Fibroblast of skin of right quadriceps (primary cell): ENCODE data around the gene ANKRD29.
A peak's percentile ranks its signal among the peaks of the same experiment; 100 is the strongest.

ENCODE experiments used
- DNase-seq: peaks from one replicate; pipeline ENCODE4 v3.0.0-alpha.2; 2013

ANKRD29 gene

DNA sequence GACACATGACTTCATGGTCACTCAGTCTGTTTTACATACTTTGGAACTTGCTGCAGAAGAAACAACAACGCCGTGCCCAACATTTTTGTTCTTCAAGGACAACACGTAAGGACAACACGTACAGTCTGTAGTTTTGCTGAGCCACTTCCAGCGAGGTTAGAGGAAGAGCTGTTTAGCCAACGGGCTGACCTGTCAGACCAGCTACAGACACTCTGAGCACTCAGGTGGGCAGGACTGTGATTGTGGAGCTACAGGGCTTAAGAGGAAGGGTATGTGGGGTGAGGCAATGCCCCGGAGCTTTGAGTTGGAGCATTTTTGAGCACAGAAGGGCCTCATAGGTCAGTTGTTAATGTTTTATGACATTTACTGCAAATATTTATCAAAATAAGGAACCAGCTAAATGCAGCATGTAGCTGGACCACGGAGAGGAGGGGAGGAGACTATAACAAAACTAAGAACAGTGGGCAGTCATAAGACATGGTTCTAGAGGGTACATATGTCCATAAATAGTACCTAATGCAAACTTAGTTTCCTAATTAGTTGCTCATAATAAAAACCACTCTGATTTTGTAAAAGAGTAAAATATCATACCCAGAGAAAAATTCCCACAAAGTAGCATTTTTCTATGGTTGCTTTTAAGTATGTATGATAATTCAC lies 50.1 kb downstream of the ANKRD29 start:
- no peak for DNase-seq

GRCh38 chr18:23609390-23610023 lies 53.2 kb downstream of the ANKRD29 start:
- DNase-seq = no peak

DNA sequence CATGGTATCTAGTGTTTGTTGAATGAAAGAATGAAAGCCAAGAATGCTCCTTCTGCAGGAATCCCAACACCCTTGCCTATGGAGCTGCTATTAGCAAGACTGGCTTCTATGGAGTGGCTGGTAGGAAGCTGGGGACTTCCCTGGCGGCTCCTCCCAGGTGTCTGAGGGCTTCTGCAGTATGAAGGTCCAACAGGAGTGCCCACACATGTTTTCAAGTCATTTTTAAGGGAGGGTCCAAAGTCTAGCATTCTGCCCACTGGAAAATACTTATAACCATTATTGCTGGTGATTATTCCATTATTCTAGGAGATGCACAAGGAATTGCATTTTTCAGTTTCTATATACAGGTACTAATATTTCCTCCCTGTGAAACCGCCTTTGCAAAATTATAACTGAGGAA lies 54.5 kb downstream of the ANKRD29 start:
- no peak for DNase-seq

- no peak for DNase-seq
Observed at GRCh38 chr18:23605941-23606340, 56.8 kb downstream of the ANKRD29 start.

- DNase-seq = no peak
Observed at GRCh38 chr18:23599809-23600208, 62.9 kb downstream of the ANKRD29 start.

GRCh38 chr18:23596183-23596582 lies 66.5 kb downstream of the ANKRD29 start:
- DNase-seq = no peak

- DNase-seq = no peak
Observed at GRCh38 chr18:23595591-23595990, 67.1 kb downstream of the ANKRD29 start.

DNA sequence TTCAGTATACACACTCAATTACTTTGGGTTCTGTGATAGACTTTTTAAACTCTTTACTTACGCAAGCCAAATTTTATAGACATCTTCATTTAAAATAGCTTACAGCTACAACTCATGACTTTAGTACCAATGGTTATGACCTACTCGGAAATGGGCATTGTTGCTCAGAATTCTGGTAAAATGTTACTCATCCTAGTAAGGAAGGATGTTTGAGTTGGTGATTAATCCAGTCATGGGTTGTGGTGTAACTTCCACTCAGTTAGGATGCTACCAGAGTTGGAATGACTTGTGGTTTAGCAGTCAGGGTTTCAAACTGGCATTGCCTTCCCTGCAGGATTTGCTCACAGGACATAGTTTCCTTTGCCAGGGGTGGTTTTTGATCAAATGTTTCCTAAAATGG lies 69.0 kb downstream of the ANKRD29 start:
- DNase-seq = peak; percentile 85

DNA sequence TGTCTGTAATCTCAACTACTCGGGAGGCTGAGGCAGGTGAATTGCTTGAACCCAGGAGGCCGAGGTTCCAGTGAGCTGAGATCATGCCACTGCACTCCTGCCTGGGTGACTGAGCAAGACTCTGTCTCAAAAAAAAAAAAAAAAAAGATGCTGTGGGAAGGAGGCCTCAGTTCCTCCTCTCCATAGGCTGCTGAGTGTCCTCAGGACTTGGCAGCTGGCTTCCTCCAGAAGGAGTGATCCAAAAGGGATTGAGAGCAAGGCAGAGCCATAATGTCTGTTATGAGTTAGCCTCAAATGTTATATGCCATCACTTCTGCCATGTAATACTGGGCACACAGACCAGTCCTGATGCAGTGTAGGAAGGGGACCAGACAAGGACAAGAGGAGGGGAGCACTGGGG lies 69.8 kb downstream of the ANKRD29 start:
- no peak for DNase-seq

DNA sequence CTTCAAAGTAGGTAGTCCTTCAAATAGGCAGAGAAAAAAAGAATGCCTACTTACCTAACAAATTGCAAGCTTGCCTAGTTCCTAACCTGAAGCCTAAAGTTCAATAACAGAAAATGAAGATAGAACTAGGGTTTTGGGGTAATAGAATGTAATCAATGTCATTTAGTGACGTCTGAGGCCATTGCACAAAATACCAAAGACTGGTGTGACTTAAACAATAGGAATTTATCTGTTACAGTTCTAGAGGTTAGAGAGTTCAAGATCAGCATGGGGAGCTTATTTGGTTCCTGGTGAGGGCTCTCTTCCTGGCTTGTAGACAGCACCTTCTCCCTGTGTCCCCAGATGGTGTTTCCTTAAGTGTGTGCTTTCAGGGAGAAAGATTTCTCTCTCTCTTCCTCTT lies 71.7 kb downstream of the ANKRD29 start:
- DNase-seq = peak; percentile 62

- DNase-seq = peak; percentile 53
Observed at GRCh38 chr18:23588836-23589560, 73.7 kb downstream of the ANKRD29 start.

- no peak for DNase-seq
Observed at GRCh38 chr18:23587220-23587642, 75.5 kb downstream of the ANKRD29 start.

DNA sequence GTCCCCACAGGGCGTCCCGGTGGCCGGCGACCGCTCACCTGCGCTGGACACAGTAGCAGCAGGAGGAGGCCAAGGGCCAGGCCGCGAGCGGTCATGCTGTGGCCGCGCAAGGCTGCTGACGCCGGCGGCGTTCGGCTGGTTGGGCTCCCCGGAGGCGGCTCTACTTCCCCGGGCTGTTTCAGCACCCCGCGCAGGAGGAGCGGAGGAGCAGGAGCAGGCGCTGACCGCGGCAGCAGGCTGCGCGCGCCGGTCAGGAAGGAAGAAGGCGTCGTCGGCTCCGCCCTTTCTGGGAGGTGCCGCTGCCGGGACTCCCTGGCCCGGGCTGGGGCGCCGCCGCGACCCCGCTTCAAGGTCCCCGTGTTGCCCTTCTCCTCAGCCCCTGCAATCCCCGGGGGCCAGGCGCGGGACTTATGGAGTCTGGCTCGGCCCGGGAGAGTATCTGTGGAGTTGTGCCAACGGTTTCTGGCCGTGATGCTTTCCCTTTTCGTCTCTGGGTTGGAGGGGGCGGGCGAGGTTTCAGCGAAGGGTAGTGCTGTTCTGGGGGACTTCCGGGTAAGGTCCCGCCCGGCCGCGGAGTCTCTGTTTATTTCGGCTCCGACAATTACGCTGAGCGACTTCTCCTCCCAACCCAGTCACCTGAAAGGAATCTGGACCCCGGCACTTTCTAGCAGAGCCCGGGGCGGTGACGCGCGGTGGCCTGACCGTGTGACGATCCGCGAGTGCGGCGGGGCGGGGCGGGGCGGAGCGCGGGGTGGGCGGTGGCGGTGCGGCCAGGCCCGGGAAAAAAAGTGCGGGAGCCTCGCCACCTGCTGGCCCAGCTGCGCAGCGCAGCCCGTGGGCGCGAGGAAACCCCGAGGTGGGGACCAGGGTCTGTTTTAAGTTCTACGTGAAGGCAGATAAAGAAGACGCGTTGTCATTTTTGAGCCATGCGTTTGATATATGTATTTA lies 76.2 kb downstream of the ANKRD29 start, which contains the start of gene NPC1:
Gene NPC1 (minus strand): TSS at position 258 of the 948 bp plus-strand sequence. CDS start 163 bp downstream, at position 95.
- peak; percentile 96 for DNase-seq

DNA sequence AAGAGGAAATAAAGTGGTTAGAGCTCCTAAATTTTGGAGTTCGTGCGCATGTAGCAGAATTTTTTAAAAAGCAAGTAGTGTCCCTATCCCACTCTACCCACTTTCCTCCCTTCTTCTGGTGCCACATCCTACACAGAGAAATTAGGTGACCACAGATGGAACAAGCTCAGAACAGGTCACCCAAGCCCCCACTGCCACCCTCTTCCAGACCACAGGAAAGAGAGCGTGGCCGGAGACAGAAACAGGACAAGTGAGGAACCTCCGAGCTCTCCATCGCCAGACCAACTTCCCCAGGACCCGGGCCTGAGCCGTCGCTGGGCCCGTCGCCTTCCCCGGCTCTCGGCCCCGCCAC lies 76.8 kb downstream of the ANKRD29 start:
- no peak for DNase-seq

- peak; percentile 45 for DNase-seq
Observed at GRCh38 chr18:23585007-23585871, 77.5 kb downstream of the ANKRD29 start.

GRCh38 chr18:23584019-23584983 lies 78.4 kb downstream of the ANKRD29 start:
- no peak for DNase-seq

GRCh38 chr18:23583071-23583865 lies 79.4 kb downstream of the ANKRD29 start:
- no peak for DNase-seq

DNA sequence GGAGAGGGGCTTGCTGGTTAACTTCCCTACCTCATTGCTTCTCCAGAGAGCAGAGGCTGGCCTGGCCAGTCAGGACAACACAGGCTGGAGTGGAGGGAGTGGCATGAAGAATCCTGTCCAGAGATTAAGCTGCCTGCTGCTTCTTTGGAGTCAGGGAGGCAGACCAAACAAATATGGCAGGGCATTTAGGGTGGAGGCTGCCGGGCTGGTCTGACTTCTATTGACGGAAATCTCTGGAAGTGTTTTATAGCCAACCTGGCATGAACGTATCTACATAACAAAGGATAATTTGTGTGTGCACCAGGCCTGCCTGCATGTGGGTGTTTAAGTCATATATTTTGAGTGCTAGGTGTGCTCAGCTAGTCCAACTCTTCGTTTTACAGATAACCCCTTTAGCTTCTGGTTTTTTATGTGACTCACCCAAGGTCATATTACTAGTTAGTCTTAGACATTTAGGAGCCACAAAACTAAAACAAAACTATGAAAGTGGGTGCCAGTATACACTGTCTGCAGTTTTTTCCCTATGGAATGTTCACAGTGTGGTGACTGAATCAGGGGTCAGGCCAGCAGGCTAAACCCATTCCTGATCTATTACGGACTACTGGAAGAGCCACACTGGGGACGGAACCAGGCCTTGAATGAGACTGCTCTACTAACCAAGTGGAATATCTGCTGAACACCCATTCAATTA lies 81.9 kb downstream of the ANKRD29 start:
- peak; percentile 66 for DNase-seq
